HG02759 (cell line): Measurements from ENCODE around the gene SCGN.
"Not testable (repeated sequence)": the region's sequence is repeated elsewhere in the genome, so short reads cannot be mapped to it uniquely, and the experiment has no call there.

ENCODE experiments used
- ATAC-seq: cut with Tn5 transposase; IDR thresholded peaks from one replicate; pipeline ENCODE4 v1.9.1; 2021; ENCODE audit warnings: mild to moderate bottlenecking, moderate library complexity; ENCODE audit not compliant: unreplicated experiment

SCGN gene

GRCh38 chr6:25726122-25726911 is 74.3 kb downstream of the SCGN start:
- ATAC-seq, result no peak

GRCh38 chr6:25727028-25727427 is 75.0 kb downstream of the SCGN start:
- ATAC-seq, result no peak

- no peak for ATAC-seq
These were observed 78.9 kb downstream of the SCGN start for GRCh38 chr6:25730907-25731306.

DNA sequence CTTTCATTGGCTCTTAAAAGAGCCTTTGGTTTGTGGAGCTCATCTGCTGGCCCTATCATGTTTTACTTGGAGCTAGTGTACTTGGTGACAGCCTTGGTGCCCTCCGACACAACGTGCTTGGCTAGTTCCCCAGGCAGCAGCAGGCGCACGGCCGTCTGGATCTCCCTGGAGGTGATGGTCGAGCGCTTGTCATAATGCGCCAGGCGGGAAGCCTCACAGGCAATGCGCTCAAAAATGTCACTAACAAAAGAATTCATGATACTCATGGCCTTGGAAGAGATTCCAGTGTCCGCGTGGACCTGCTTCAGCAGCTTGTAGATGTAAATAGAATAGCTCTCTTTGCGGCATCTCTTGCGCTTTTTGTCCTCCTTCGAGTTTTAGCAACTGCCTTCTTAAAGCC is 79.7 kb downstream of the SCGN start:
- ATAC-seq, result no peak

DNA sequence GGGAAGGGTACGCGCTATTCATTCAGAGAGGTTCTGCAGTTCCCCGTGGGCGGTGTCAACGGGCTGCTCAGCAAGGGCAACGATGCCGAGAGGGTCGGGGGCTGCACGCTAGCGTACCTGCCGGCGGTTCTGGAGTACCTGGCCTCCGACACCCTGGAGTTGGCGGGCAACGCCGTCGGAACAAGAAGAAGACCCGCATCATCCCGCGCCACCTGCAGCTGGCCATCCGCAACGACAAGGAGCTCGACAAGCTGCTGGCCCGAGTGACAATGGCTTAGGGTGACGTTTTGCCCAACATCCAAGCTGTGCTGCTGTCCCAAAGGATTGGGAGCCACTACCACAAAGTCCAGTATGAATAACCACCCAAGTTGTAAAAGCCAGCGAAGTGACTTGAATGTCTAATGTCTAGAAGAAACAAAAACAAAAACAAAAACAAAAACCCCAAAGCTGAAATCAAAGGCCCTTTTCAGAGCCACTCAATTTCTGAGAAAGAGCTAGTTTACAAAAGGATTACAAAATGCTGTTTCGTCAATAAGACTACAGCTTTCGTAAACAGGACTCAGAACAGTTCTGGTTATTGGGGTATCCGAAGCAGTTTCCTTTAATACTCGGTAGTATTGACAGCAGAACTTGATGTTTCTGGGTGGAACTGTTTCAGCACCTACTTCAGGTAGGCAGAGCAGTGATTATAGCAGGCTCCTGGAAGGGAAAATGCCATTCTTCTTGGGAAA is 80.6 kb downstream of the SCGN start:
- ATAC-seq, result no peak

- ATAC-seq, result no peak
These were observed 83.2 kb downstream of the SCGN start for GRCh38 chr6:25735261-25735660.

- ATAC-seq, result no peak
These were observed 91.9 kb downstream of the SCGN start for GRCh38 chr6:25743868-25744267.

DNA sequence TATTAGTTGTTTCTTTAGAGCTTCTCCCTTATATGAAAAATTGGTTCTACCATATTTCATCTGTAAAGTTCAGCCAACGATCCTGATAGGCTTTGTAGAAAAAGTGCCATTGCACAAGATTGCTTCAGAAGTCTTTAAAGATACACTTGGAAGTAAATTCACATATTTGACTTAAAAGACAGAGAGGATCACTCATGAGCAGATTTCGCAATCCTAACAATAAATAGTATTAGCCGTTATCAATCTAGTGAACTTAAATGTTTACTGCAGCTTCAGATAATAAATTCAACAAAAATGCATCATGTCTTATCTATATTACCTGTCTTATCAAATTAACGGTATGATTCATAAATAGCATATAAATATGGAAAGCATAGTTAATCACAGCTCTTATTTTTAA is 93.8 kb downstream of the SCGN start:
- ATAC-seq, result no peak

- no peak for ATAC-seq
These were observed 95.0 kb downstream of the SCGN start for GRCh38 chr6:25746968-25747367.

DNA sequence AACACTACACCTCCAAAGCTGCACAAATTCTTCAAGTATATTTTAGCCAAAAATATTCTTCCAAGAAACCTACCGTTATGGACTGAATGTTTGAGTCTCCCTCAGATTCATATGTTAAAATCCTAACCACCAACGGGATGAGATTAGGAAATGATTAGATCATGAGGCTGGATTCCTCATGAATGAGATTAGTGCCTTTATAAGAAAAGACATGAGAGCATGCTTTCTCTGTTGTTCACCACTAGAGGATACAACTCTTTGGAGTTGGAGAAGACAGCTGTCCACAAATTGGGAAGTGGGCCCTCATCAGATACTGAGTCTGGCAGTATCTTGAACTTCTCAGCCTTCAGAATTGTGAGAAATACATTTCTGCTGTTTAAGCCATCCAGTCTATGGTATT is 95.5 kb downstream of the SCGN start:
- ATAC-seq, result no peak

- no peak for ATAC-seq
These were observed 96.0 kb downstream of the SCGN start for GRCh38 chr6:25748049-25748448.

- ATAC-seq, result not testable (repeated sequence)
These were observed 96.8 kb downstream of the SCGN start for GRCh38 chr6:25748601-25749517.

GRCh38 chr6:25749837-25750236 is 97.8 kb downstream of the SCGN start:
- ATAC-seq, result no peak

DNA sequence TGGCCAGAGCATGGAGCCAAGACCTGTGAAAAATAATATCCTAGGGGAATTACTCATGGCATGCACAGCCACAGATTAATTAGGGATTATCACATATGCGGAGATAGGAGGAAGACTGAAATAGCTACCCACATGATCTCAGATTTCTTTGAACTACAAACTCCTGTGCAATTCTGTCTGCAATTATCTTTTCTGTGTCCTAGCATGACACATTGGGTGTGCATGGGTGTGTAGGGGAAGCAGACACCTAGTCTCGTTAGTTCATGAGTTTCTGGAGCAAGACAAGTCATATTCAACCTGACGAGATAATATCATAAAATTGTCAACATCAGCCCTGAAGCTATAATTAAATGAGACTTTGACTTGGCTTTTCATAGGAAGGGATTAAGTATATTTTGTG is 98.9 kb downstream of the SCGN start:
- no peak for ATAC-seq
